G401.6 (cell line): ENCODE measurements around the gene ATXN3.

Experiments used
- FAIRE-seq: peaks from 2 replicates; lab custom pipeline; 2012; peaks lifted over from hg19 to GRCh38; lab: Jason Lieb, UNC

ATXN3 gene

GRCh38 chr14:92106143-92106926 lies at the start of gene ATXN3:
ATXN3 (minus strand) TSS chr14:92106582; CDS start chr14:92106552, 30 bp downstream.
- peak; percentile 81 for FAIRE-seq

- peak; percentile 53 for FAIRE-seq
These were observed 48.0 kb upstream of the ATXN3 start for GRCh38 chr14:92154283-92154942.

- no peak for FAIRE-seq
These were observed 47.2 kb upstream of the ATXN3 start for GRCh38 chr14:92153581-92153980.

- FAIRE-seq: no peak
These were observed 38.3 kb upstream of the ATXN3 start for GRCh38 chr14:92144708-92145107.

GRCh38 chr14:92143962-92144361 lies 37.6 kb upstream of the ATXN3 start:
- no peak for FAIRE-seq

- FAIRE-seq: no peak
These were observed 36.9 kb upstream of the ATXN3 start for GRCh38 chr14:92143309-92143708.

GRCh38 chr14:92135269-92135668 lies 28.9 kb upstream of the ATXN3 start:
- peak; percentile 73 for FAIRE-seq

- FAIRE-seq: no peak
These were observed 28.1 kb upstream of the ATXN3 start for GRCh38 chr14:92134456-92134855.

GRCh38 chr14:92122761-92123160 lies 16.4 kb upstream of the ATXN3 start:
- FAIRE-seq: no peak

GRCh38 chr14:92122351-92122677 lies 15.9 kb upstream of the ATXN3 start:
- FAIRE-seq: no peak

- FAIRE-seq: no peak
These were observed 15.4 kb upstream of the ATXN3 start, which contains the start of the genes CPSF2 and NDUFB1 for GRCh38 chr14:92121670-92122350. CPSF2 (plus strand) TSS chr14:92121969; CDS start chr14:92130985, 9,016 bp downstream. NDUFB1 (minus strand) TSS chr14:92121706; CDS start chr14:92117637, 4,069 bp downstream.

GRCh38 chr14:92121207-92121669 lies 14.9 kb upstream of the ATXN3 start:
- FAIRE-seq: no peak

GRCh38 chr14:92109490-92109889 lies 3.1 kb upstream of the ATXN3 start:
- no peak for FAIRE-seq

GRCh38 chr14:92108345-92109254 lies 2.2 kb upstream of the ATXN3 start:
- FAIRE-seq: no peak

- FAIRE-seq: no peak
These were observed 564 bp downstream of the ATXN3 start for GRCh38 chr14:92105893-92106142.

- FAIRE-seq: no peak
These were observed 1.1 kb downstream of the ATXN3 start for GRCh38 chr14:92105073-92105892.

GRCh38 chr14:92103363-92103989 lies 2.9 kb downstream of the ATXN3 start:
- FAIRE-seq: no peak

GRCh38 chr14:92099802-92100201 lies 6.6 kb downstream of the ATXN3 start:
- no peak for FAIRE-seq

- peak; percentile 75 for FAIRE-seq
These were observed 13.1 kb downstream of the ATXN3 start for GRCh38 chr14:92093320-92093719.

GRCh38 chr14:92088494-92088893 lies 17.9 kb downstream of the ATXN3 start:
- FAIRE-seq: no peak

- no peak for FAIRE-seq
These were observed 31.8 kb downstream of the ATXN3 start for GRCh38 chr14:92074555-92074954.
